Measurements from ENCODE around the gene CRYBG1.
"Not testable (repeated sequence)": the region's sequence is repeated elsewhere in the genome, so short reads cannot be mapped to it uniquely, and the experiment has no call there.

The CRYBG1 gene

GRCh38 chr6:106527979-106528378 lies 167.5 kb downstream of the CRYBG1 start:
- peak; percentile 83 for DNase-seq (ENCODE audit: low spot score)

DNA sequence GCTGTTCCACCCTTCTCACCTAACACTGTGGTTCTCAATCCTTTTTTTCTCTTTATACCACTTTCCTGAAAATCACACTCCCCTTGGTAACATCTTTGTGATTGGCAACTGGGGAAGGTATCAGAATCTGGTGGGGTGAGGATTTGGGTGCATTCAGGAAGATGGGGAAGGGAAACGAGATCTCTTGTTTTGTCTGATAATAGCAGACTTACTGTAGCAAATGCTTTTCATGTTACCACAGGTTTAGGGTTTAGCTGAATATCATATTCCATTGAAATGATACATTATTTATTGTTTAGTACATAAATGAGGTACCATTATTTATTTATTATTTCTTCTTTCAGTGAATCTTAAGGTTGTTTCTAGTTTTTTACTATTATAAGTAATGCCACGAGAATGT lies 168.0 kb downstream of the CRYBG1 start:
- DNase-seq (ENCODE audit: low spot score), result no peak

GRCh38 chr6:106529438-106529837 lies 168.9 kb downstream of the CRYBG1 start:
- DNase-seq (ENCODE audit: low spot score), result no peak

DNA sequence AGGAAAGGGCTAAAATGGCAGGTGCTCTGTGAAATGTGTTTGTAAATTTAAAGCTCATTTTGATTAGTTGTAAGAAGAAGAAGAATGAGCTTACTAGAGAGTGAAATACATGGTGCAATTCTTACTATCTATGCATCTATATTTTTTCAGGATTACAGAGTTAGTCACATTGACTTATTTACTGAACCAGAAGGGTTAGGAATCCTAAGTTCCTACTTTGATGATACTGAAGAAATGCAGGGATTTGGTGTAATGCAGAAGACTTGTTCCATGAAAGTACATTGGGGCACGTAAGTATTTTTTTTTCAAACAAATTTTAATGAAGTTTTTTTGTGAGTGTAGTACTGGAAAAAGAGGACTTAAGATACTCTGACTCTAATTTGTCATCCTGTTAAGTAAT lies 169.5 kb downstream of the CRYBG1 start:
- DNase-seq (ENCODE audit: low spot score), result no peak

DNA sequence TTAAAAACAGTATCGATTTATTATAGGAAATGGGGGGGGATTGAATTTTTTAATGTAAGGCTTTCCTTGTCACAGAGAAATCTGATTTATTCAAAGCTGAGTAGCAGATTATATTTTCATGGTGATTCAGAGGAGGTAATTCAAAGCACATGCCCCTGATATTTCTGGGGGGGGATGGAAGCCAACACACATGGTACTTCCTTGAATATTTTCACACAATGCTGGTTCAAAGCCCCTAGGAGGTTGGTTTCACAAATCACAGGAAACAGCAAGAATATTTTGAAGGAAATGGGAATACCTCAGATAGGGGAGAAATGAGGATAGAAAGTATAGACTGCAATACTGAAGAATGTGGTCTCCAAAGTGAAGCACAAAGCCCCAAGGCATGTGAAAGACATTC lies 170.0 kb downstream of the CRYBG1 start:
- DNase-seq (ENCODE audit: low spot score), result peak; percentile 40

DNA sequence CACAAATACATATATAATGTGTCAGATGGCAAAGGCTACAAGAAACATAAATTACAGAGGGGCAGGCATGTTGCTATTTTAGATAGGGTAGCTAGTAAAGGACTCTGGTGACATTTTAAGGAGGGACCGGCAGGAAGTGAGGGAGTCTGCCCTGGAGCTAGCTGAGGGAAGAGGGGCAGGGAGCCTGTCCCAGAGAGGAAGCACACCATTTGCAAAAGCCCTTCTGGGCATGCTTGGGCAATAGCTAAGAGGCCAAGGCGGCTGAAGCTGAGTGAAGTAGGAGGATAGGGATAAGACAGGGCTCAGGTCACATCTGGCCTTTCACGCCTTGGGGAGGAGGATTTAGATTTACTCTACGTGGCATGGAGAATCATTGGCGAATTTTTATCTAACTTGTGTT lies 172.5 kb downstream of the CRYBG1 start:
- DNase-seq (ENCODE audit: low spot score), result no peak

- no peak for DNase-seq (ENCODE audit: low spot score)
Observed at GRCh38 chr6:106534004-106534403, 173.5 kb downstream of the CRYBG1 start.

- no peak for DNase-seq (ENCODE audit: low spot score)
Observed at GRCh38 chr6:106534564-106534982, 174.1 kb downstream of the CRYBG1 start.

GRCh38 chr6:106535012-106535411 lies 174.5 kb downstream of the CRYBG1 start:
- DNase-seq (ENCODE audit: low spot score), result no peak

DNA sequence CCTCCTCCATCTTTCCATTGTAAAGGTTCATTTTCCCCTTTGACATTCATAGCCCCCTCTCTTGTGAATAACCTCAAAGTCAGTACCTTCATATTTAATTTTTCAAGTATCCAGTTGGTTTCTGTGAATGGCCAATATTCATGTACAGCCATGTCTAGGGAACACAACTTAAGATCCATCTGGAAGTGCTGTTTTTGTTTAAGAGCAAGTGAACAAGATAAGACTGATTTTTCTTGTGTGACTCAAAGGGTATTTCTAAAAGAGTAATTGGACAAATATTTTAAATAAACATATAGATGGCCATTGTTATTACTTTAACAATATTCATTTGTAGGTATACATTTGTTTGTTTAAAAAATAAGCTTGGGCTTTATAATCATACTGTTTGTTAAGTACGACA lies 175.8 kb downstream of the CRYBG1 start:
- DNase-seq (ENCODE audit: low spot score), result no peak

- DNase-seq (ENCODE audit: low spot score), result no peak
Observed at GRCh38 chr6:106536851-106537250, 176.3 kb downstream of the CRYBG1 start.

- no peak for DNase-seq (ENCODE audit: low spot score)
Observed at GRCh38 chr6:106537662-106538061, 177.1 kb downstream of the CRYBG1 start.

GRCh38 chr6:106538145-106538544 lies 177.6 kb downstream of the CRYBG1 start:
- DNase-seq (ENCODE audit: low spot score), result no peak

- DNase-seq (ENCODE audit: low spot score), result no peak
Observed at GRCh38 chr6:106539936-106540335, 179.4 kb downstream of the CRYBG1 start.

DNA sequence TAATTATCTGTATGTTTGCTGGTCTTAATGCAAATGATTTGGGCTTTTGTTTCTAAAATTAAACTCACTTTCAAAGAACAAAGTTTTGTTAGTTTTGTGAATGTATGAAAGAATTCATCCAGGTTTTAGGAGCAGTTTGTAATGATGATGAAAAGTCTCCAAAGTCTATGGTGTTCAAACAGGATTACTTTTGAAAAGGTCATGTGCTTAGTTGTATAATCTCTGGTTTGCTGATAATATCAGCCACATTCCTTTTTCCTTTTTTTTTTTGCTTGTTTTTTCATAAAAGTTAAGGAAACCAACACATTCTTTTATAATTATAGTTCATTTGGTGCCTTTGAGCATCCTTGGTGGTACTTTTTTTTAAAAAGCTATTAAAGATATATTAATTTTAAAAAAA lies 179.9 kb downstream of the CRYBG1 start:
- DNase-seq (ENCODE audit: low spot score), result no peak

GRCh38 chr6:106540907-106541306 lies 180.4 kb downstream of the CRYBG1 start:
- no peak for DNase-seq (ENCODE audit: low spot score)

GRCh38 chr6:106546261-106546690 lies 185.8 kb downstream of the CRYBG1 start:
- DNase-seq (ENCODE audit: low spot score), result peak; percentile 49

GRCh38 chr6:106546691-106547414 lies 186.3 kb downstream of the CRYBG1 start:
- DNase-seq (ENCODE audit: low spot score), result peak; percentile 78

GRCh38 chr6:106547601-106548453 lies 187.3 kb downstream of the CRYBG1 start:
- no peak for DNase-seq (ENCODE audit: low spot score)

DNA sequence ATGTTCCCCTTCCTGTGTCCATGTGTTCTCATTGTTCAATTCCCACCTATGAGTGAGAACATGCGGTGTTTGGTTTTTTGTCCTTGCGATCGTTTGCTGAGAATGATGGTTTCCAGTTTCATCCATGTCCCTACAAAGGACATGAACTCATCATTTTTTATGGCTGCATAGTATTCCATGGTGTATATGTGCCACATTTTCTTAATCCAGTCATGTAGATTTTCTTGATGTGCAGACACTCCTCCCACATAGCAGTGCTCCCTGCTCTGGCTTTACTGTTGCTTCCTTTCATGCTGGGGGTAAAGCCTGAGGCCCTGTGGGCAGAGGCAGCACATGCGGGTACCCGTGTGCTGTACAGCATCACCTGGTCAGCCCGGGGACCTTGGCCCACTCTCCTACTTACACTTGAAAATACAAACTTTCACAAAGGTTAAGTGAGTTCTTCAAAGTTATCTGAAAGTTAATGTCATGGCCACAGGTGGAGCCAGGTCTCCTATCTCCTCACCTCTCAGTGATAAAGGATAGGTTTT lies 188.5 kb downstream of the CRYBG1 start:
- not testable (repeated sequence) for DNase-seq (ENCODE audit: low spot score)

- no peak for DNase-seq (ENCODE audit: low spot score)
Observed at GRCh38 chr6:106549521-106549920, 189.0 kb downstream of the CRYBG1 start.

- no peak for DNase-seq (ENCODE audit: low spot score)
Observed at GRCh38 chr6:106551155-106551554, 190.6 kb downstream of the CRYBG1 start.

GRCh38 chr6:106553440-106553839 lies 192.9 kb downstream of the CRYBG1 start:
- no peak for DNase-seq (ENCODE audit: low spot score)
